Gastroesophageal sphincter (tissue), 3 donors: ENCODE measurements around the gene NLRP7.

Experiments used
- EP300 ChIP-seq: sonication (generic); formaldehyde crosslinking; IDR thresholded peaks from one replicate; pipeline ENCODE4 v1.6.1; 2017; ENCODE audit warnings: antibody characterized with exemption, mild to moderate bottlenecking
- POLR2A ChIP-seq, 2 donors: fragments of 450-650 bp; IDR thresholded peaks; one replicate each; pipeline ENCODE4 v1.6.1; 2017; ENCODE audit warnings: antibody characterized with exemption in 2 of 2, mild to moderate bottlenecking in 2 of 2, moderate library complexity in 1 of 2
- POLR2AphosphoS5 ChIP-seq: sonication (generic); formaldehyde crosslinking; IDR thresholded peaks from one replicate; pipeline ENCODE4 v1.6.1; 2017; ENCODE audit warnings: antibody characterized with exemption
- TF ChIP-seq, protein P1 (sequence below), 4 experiments: fragments of 200-600 bp in 2 of 4; fragments of 450-650 bp in 2 of 4; sonication (generic) in 1 of 4; IDR thresholded peaks; one replicate each; pipeline ENCODE4 v1.5.1; 2017 to 2019; ENCODE audit warnings: antibody characterized with exemption in 4 of 4, mild to moderate bottlenecking in 2 of 4, moderate library complexity in 2 of 4

DNA sequence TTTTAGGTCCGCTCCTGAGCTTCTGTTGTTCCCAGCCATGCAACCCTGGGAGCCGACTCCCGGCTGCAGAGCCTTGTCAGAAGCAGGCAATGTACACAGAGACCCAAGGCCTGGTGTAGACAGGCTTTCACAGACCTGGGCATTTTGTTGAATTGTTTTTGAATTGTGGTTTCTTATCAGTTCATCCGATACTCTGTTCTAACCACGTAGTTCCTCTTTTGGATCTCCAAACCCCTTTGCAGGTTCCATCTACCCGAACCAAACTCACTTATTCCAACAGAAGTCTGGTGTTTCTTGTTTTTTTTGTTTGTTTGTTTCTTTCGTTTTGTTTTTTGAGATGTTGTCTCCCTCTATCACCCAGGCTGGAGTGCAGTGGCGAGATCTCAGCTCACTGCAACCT is 12.5 kb upstream of the NLRP7 start:
- TF ChIP-seq POLR2AphosphoS5, result no peak
- no peak for TF ChIP-seq POLR2A (IDR thresholded peaks at IDR 0.05)
- TF ChIP-seq, protein P1, sequence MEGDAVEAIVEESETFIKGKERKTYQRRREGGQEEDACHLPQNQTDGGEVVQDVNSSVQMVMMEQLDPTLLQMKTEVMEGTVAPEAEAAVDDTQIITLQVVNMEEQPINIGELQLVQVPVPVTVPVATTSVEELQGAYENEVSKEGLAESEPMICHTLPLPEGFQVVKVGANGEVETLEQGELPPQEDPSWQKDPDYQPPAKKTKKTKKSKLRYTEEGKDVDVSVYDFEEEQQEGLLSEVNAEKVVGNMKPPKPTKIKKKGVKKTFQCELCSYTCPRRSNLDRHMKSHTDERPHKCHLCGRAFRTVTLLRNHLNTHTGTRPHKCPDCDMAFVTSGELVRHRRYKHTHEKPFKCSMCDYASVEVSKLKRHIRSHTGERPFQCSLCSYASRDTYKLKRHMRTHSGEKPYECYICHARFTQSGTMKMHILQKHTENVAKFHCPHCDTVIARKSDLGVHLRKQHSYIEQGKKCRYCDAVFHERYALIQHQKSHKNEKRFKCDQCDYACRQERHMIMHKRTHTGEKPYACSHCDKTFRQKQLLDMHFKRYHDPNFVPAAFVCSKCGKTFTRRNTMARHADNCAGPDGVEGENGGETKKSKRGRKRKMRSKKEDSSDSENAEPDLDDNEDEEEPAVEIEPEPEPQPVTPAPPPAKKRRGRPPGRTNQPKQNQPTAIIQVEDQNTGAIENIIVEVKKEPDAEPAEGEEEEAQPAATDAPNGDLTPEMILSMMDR (IDR thresholded peaks at IDR 0.05), result no peak
- no peak for TF ChIP-seq EP300
